Right atrium auricular region (tissue), 2 donors: Measurements from ENCODE around the gene MAL. TPM values are rescaled to one million over a fixed set of nuclear protein-coding genes. Genes with fewer than 3 reads are reported as not detected.

Experiments
- DNase-seq: peaks from one replicate; pipeline ENCODE4 v3.0.0-alpha.2; 2019; ENCODE audit warnings: low spot score
- H3K27ac ChIP-seq, 2 donors: fragments of 200-600 bp; sonication (generic); 1 replicate in 1 of 2; 2 replicates in 1 of 2; pipeline ENCODE4 v1.5.1; 2016 to 2019
- H3K27me3 ChIP-seq, 2 donors: fragments of 200-600 bp; sonication (generic); one replicate each; pipeline versions ENCODE4 v1.5.1 to v1.6.0; 2017 to 2019
- H3K36me3 ChIP-seq: fragments of 200-600 bp; sonication (generic); one replicate; pipeline ENCODE4 v1.5.1; 2016
- H3K4me1 ChIP-seq, 2 donors: fragments of 200-600 bp; sonication (generic); one replicate each; pipeline versions ENCODE4 v1.5.1 to v1.6.0; 2017 to 2019
- H3K4me3 ChIP-seq, 2 donors: fragments of 200-600 bp; sonication (generic); 1 replicate in 1 of 2; 2 replicates in 1 of 2; pipeline ENCODE4 v1.5.1; 2017 to 2019; ENCODE audit warnings: mild to moderate bottlenecking in 1 of 2, moderate library complexity in 1 of 2
- H3K9me3 ChIP-seq, 2 donors: fragments of 200-600 bp; sonication (generic); one replicate each; pipeline ENCODE4 v1.5.1; 2019
- CTCF ChIP-seq, 2 donors: fragments of 200-600 bp; sonication (generic); IDR thresholded peaks; one replicate each; pipeline ENCODE4 v1.5.1; 2019; ENCODE audit warnings: antibody characterized with exemption in 2 of 2
- total RNA-seq, 2 donors: library from RNA; depleted of rRNA; stranded (reverse); fragments of >200 nt; gene quantifications; one replicate each; pipeline ENCODE4 v1.1.0, GENCODE V29; 2016

MAL gene
- total RNA-seq, 2 donors from 2014 or later: 7.4 to 8.7 TPM

GRCh38 chr2:95038635-95039298 lies 13.3 kb downstream of the MAL start:
- TF ChIP-seq CTCF (IDR thresholded peaks at IDR 0.05): no peak
- H3K9me3 ChIP-seq: no peaks in the 10 kb centered on the region
- no peaks in the 10 kb centered on the region for H3K36me3 ChIP-seq
- no peak overlapping the region for H3K27ac ChIP-seq
- H3K4me3 ChIP-seq: no peak overlapping the region
- no peaks in the 10 kb centered on the region for H3K27me3 ChIP-seq
- DNase-seq: no peak
- peaks cover 0 to 35% of the 10 kb centered on the region in 2 donors for H3K4me1 ChIP-seq

DNA sequence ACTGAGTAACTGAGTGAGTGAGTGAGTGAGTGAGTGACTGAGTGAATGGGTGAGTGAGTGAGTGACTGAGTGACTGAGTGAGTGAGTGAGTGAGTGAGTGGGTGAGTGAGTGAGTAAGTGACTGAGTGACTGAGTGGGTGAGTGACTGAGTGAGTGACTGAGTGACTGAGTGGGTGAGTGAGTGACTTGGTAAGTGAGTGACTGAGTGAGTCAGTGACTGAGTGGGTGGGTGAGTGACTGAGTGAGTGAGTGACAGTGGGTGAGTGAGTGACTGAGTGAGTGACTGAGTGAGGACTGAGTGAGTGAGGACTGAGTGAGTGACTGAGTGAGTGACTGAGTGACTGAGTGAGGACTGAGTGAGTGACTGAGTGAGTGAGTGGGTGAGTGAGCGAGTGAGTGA lies 13.9 kb downstream of the MAL start:
- H3K27me3 ChIP-seq: no peaks in the 10 kb centered on the region
- H3K27ac ChIP-seq: no peak overlapping the region
- H3K4me3 ChIP-seq: no peak overlapping the region
- no peak for TF ChIP-seq CTCF (IDR thresholded peaks at IDR 0.05)
- H3K9me3 ChIP-seq: no peaks in the 10 kb centered on the region
- no peaks in the 10 kb centered on the region for H3K36me3 ChIP-seq
- peaks cover 0 to 41% of the 10 kb centered on the region in 2 donors for H3K4me1 ChIP-seq
- no peak for DNase-seq

DNA sequence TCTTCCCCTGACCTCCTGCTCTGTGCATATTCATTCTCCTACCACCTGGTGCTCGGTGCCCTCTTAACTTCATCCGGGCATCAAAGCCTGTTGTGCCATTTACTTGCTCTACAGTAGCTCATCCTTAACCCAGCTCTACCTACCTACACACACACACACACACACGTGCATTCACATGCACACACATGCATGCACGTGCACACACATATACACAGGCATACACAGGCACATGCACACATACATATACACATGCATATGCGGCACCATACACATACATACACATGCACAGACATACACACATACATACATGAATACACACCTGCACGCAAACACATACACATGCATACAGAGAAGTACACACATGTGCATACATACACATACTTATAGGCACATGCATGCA lies 14.5 kb downstream of the MAL start:
- Histone ChIP-seq H3K4me1 (peaks cover 0 to 42% of the 10 kb centered on the region in 2 donors), H3K9me3 (no peaks in the 10 kb centered on the region), H3K4me3 (no peak overlapping the region), H3K27ac (no peak overlapping the region), H3K36me3 (no peaks in the 10 kb centered on the region), H3K27me3 (no peaks in the 10 kb centered on the region)
- no peak for TF ChIP-seq CTCF (IDR thresholded peaks at IDR 0.05)
- no peak for DNase-seq

DNA sequence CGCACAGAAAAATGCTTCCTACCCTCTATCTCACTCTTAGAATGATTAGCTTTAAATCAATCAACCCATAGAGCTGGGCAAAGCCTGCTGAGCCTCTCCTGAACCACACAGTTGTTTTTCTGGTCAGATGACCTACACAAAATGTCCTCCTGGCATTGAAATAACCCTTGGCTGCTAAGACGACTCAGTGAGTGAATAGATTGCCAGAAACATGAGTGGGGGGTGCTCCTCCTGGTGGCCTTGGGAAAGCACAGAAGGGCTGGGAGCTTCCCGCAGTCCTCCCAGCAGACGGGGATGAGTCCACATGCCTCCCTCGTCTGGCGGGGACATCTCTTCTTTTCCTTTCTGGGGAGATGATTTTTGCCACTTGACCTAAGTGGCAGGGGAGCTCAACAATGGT lies 14.9 kb downstream of the MAL start:
- Histone ChIP-seq H3K27ac (no peak overlapping the region), H3K9me3 (no peaks in the 10 kb centered on the region), H3K36me3 (no peaks in the 10 kb centered on the region), H3K4me1 (peaks cover 0 to 42% of the 10 kb centered on the region in 2 donors), H3K4me3 (no peak overlapping the region), H3K27me3 (no peaks in the 10 kb centered on the region)
- no peak for DNase-seq
- no peak for TF ChIP-seq CTCF (IDR thresholded peaks at IDR 0.05)

DNA sequence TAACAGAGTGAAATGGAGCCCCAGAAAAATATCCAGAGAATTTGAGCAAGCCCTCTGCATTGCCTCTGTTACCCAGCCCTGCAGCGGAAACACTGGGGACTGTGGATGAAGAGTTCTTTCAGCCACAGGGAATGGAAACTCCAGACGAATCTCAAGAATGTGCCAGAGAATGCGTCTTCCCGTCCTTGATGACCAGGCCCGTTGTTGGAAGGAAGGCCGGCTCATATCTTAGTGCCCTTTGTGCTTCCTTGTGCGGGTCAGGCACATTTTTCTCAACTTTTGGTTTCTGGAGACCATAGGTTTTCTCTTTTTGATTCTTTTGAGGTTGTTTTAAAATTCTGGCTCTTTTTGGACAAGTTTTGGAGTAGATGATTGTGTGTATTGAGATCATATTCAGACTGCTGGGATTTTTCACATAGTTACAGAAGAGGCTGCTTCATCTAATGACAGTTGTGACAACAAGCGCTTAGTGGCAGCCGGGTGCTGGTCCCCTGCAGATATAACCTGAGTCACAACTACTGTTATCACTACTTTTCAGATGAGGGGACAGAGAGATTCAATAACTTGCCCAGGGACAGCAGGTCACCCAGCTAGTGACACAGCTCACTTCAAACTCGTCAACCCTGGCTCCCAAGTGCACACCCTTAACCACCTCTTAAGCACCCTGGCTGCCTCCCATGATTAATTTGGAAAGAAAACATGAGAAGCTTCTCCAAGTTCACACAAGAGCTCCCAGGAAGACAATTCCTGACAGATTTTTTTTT lies 15.7 kb downstream of the MAL start:
- Histone ChIP-seq H3K9me3 (no peaks in the 10 kb centered on the region), H3K27me3 (no peaks in the 10 kb centered on the region), H3K4me1 (peaks cover 0 to 42% of the 10 kb centered on the region in 2 donors), H3K27ac (peak overlapping the region; percentile 1 to 45), H3K36me3 (no peaks in the 10 kb centered on the region), H3K4me3 (no peak overlapping the region)
- no peak for DNase-seq
- no peak for TF ChIP-seq CTCF (IDR thresholded peaks at IDR 0.05)
